ENCODE results near the gene LIPA.

The LIPA gene

DNA sequence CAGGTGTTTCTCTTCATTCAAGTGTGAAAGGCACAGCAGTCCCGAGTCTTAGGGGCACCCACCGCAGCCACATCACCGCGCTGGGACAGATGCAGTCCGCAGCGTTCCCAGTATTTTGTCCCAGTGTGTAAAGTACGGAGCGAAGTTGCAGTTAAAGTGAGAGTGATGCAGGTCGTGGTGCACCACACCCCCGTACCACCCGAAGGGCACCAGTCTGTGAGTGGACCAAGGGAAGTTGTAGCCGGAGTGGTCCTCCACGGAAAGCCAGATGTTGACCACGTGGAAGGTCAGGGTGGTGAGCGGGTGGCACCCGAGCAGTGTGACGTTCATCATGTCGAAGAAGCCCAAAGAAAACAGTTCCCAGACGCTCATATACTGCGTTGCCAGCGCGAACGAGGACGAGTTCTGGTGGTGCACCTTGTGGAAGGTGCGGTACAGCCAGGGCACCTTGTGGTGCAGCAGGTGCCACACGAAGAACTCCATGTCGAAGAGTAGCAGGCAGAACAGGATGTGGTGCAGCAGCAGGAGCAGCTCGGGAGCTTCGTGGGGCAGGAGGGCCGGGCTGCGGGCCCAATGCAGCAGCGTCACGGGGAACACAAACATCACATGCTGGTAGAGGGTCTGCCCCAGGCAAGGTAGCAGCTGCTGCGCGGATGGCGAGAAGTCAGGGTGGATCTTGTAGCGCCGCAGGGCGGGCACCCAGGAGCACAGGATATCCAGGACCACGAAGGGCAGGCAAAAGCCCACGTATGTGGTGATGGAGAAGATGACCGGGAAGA lies 45.0 kb downstream of the LIPA start:
- Histone ChIP-seq H3K27me3 (ENCODE audit: control insufficient read depth in 1 of 2, insufficient read depth in 1 of 2, low read length in 2 of 2) (peaks cover 4 to 57% of the 10 kb centered on the region in 2 experiments), H3K27ac (ENCODE audit: low read length, poor library complexity, severe bottlenecking) (no peak overlapping the region), H3K4me3 (ENCODE audit: insufficient read depth in 1 of 2, low read depth in 1 of 2, low read length in 2 of 2) (peak overlapping the region; percentile 42 to 80), H4K8ac (ENCODE audit: low read length) (peak overlapping the region; percentile 13), H2AK5ac (ENCODE audit: low read length, severe bottlenecking) (no peak overlapping the region), H3K18ac (ENCODE audit: low read depth in 1 of 2, low read length in 2 of 2) (peak overlapping the region in 1 of 2 experiments; percentile 18), H3K23ac (ENCODE audit: low read length in 2 of 2) (peak overlapping the region in 1 of 2 experiments; percentile 48), H3K4me1 (ENCODE audit: control insufficient read depth, insufficient read depth, low read depth, low read length) (peaks cover 16% of the 10 kb centered on the region), H3K4ac (ENCODE audit: low read depth in 1 of 2, low read length in 2 of 2) (no peak overlapping the region), H4K91ac (ENCODE audit: low read length) (peak overlapping the region; percentile 11), H2BK120ac (ENCODE audit: low read depth, low read length) (no peak overlapping the region), H3K14ac (ENCODE audit: low read length in 2 of 2) (peak overlapping the region in 1 of 2 experiments; percentile 13), H3K4me2 (ENCODE audit: low read length, poor library complexity, severe bottlenecking) (peak overlapping the region; percentile 96), H2AFZ (ENCODE audit: low read depth, low read length) (peak overlapping the region; percentile 72), H3K36me3 (ENCODE audit: control insufficient read depth in 1 of 2, insufficient read depth in 2 of 2, low read depth in 1 of 2, low read length in 2 of 2) (no peaks in the 10 kb centered on the region), H3K9me3 (ENCODE audit: control insufficient read depth, low read length) (no peaks in the 10 kb centered on the region), H3K9ac (ENCODE audit: low read length) (peak overlapping the region; percentile 87), H2BK5ac (ENCODE audit: low read depth, low read length, poor library complexity, severe bottlenecking) (no peak overlapping the region), H3K79me1 (replicated peaks; ENCODE audit: low read length, poor library complexity, severe bottlenecking) (no peaks in the 10 kb centered on the region), H2BK12ac (ENCODE audit: low read length in 2 of 2) (peak overlapping the region in 1 of 2 experiments; percentile 45), H2BK15ac (ENCODE audit: low read depth, poor library complexity, severe bottlenecking) (no peak overlapping the region)
- no peak for DNase-seq
- WGBS, result 13% methylated on average over 42 of the region's 42 CpGs

- peaks cover 16% of the 10 kb centered on the region for H3K4me1 ChIP-seq (ENCODE audit: control insufficient read depth, insufficient read depth, low read depth, low read length)
- H4K8ac ChIP-seq (ENCODE audit: low read length), result no peak overlapping the region
- H2BK12ac ChIP-seq (ENCODE audit: low read length in 2 of 2), result no peak overlapping the region
- no peak overlapping the region for H2BK120ac ChIP-seq (ENCODE audit: low read depth, low read length)
- DNase-seq, result no peak
- H3K9me3 ChIP-seq (ENCODE audit: control insufficient read depth, low read length), result no peaks in the 10 kb centered on the region
- 85% methylated on average over 6 of the region's 6 CpGs for WGBS
- H2AFZ ChIP-seq (ENCODE audit: low read depth, low read length), result no peak overlapping the region
- no peak overlapping the region for H3K27ac ChIP-seq (ENCODE audit: low read length, poor library complexity, severe bottlenecking)
- H3K23ac ChIP-seq (ENCODE audit: low read length in 2 of 2), result no peak overlapping the region
- H3K4me3 ChIP-seq (ENCODE audit: insufficient read depth in 1 of 2, low read depth in 1 of 2, low read length in 2 of 2), result no peak overlapping the region
- no peak overlapping the region for H2BK15ac ChIP-seq (ENCODE audit: low read depth, poor library complexity, severe bottlenecking)
- H3K14ac ChIP-seq (ENCODE audit: low read length in 2 of 2), result no peak overlapping the region
- no peak overlapping the region for H4K91ac ChIP-seq (ENCODE audit: low read length)
- H3K36me3 ChIP-seq (ENCODE audit: control insufficient read depth in 1 of 2, insufficient read depth in 2 of 2, low read depth in 1 of 2, low read length in 2 of 2), result no peaks in the 10 kb centered on the region
- H3K27me3 ChIP-seq (ENCODE audit: control insufficient read depth in 1 of 2, insufficient read depth in 1 of 2, low read length in 2 of 2), result peaks cover 4 to 52% of the 10 kb centered on the region in 2 experiments
- H3K4me2 ChIP-seq (ENCODE audit: low read length, poor library complexity, severe bottlenecking), result no peak overlapping the region
- no peak overlapping the region for H3K9ac ChIP-seq (ENCODE audit: low read length)
- H2BK5ac ChIP-seq (ENCODE audit: low read depth, low read length, poor library complexity, severe bottlenecking), result no peak overlapping the region
- no peak overlapping the region for H3K18ac ChIP-seq (ENCODE audit: low read depth in 1 of 2, low read length in 2 of 2)
- no peak overlapping the region for H2AK5ac ChIP-seq (ENCODE audit: low read length, severe bottlenecking)
- no peaks in the 10 kb centered on the region for H3K79me1 ChIP-seq (replicated peaks; ENCODE audit: low read length, poor library complexity, severe bottlenecking)
- no peak overlapping the region for H3K4ac ChIP-seq (ENCODE audit: low read depth in 1 of 2, low read length in 2 of 2)
Measured at GRCh38 chr10:89204621-89205185, 46.9 kb downstream of the LIPA start.

DNA sequence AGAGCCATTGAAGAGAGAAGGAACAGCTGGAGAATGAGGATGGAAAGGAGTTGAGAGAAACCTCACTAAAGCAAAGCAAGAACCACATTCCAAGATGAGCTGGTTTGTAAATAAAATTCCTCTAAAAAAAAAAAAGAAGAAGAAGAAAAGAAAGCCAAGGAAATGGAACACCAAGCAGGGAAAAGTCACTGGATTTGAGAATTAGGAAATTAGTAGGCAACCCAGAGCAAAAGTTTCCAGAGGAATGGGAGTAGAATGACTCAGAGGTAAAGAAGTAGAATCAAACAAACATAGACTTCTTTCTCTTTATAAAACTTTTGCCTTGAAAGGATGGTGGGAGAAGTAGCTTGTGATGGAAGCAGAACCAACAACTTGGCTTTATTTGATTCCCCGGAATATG lies 48.3 kb downstream of the LIPA start:
- H2AK5ac ChIP-seq (ENCODE audit: low read length, severe bottlenecking), result no peak overlapping the region
- H3K27ac ChIP-seq (ENCODE audit: low read length, poor library complexity, severe bottlenecking), result no peak overlapping the region
- whole genome bisulfite sequencing, result 96% methylated on average over 1 of the region's 1 CpG

GRCh38 chr10:89202033-89202425 lies 49.5 kb downstream of the LIPA start:
- Histone ChIP-seq H4K91ac (ENCODE audit: low read length) (no peak overlapping the region), H3K23ac (ENCODE audit: low read length in 2 of 2) (no peak overlapping the region), H3K9me3 (ENCODE audit: control insufficient read depth, low read length) (no peaks in the 10 kb centered on the region), H3K18ac (ENCODE audit: low read depth in 1 of 2, low read length in 2 of 2) (no peak overlapping the region), H4K8ac (ENCODE audit: low read length) (no peak overlapping the region), H2AFZ (ENCODE audit: low read depth, low read length) (no peak overlapping the region), H3K36me3 (ENCODE audit: control insufficient read depth in 1 of 2, insufficient read depth in 2 of 2, low read depth in 1 of 2, low read length in 2 of 2) (no peaks in the 10 kb centered on the region), H3K79me1 (replicated peaks; ENCODE audit: low read length, poor library complexity, severe bottlenecking) (no peaks in the 10 kb centered on the region), H3K14ac (ENCODE audit: low read length in 2 of 2) (no peak overlapping the region), H3K4me3 (ENCODE audit: insufficient read depth in 1 of 2, low read depth in 1 of 2, low read length in 2 of 2) (no peak overlapping the region), H3K9ac (ENCODE audit: low read length) (no peak overlapping the region), H2BK120ac (ENCODE audit: low read depth, low read length) (no peak overlapping the region), H3K4ac (ENCODE audit: low read depth in 1 of 2, low read length in 2 of 2) (no peak overlapping the region), H2BK15ac (ENCODE audit: low read depth, poor library complexity, severe bottlenecking) (no peak overlapping the region), H2BK5ac (ENCODE audit: low read depth, low read length, poor library complexity, severe bottlenecking) (no peak overlapping the region), H2BK12ac (ENCODE audit: low read length in 2 of 2) (no peak overlapping the region), H3K27me3 (ENCODE audit: control insufficient read depth in 1 of 2, insufficient read depth in 1 of 2, low read length in 2 of 2) (peaks cover 4 to 34% of the 10 kb centered on the region in 2 experiments), H3K27ac (ENCODE audit: low read length, poor library complexity, severe bottlenecking) (no peak overlapping the region), H3K4me2 (ENCODE audit: low read length, poor library complexity, severe bottlenecking) (no peak overlapping the region), H2AK5ac (ENCODE audit: low read length, severe bottlenecking) (no peak overlapping the region), H3K4me1 (ENCODE audit: control insufficient read depth, insufficient read depth, low read depth, low read length) (peaks cover 8% of the 10 kb centered on the region)
- no peak for DNase-seq
- 96% methylated on average over 2 of the region's 2 CpGs for WGBS

More for the DNA sequence above, 48.3 kb downstream of the LIPA start:
- Histone ChIP-seq H3K36me3 (ENCODE audit: control insufficient read depth in 1 of 2, insufficient read depth in 2 of 2, low read depth in 1 of 2, low read length in 2 of 2) (no peaks in the 10 kb centered on the region), H3K79me1 (replicated peaks; ENCODE audit: low read length, poor library complexity, severe bottlenecking) (no peaks in the 10 kb centered on the region), H3K18ac (ENCODE audit: low read depth in 1 of 2, low read length in 2 of 2) (no peak overlapping the region), H2AFZ (ENCODE audit: low read depth, low read length) (no peak overlapping the region), H3K27me3 (ENCODE audit: control insufficient read depth in 1 of 2, insufficient read depth in 1 of 2, low read length in 2 of 2) (peaks cover 4 to 40% of the 10 kb centered on the region in 2 experiments), H3K4me1 (ENCODE audit: control insufficient read depth, insufficient read depth, low read depth, low read length) (peaks cover 15% of the 10 kb centered on the region), H4K91ac (ENCODE audit: low read length) (no peak overlapping the region), H3K9me3 (ENCODE audit: control insufficient read depth, low read length) (no peaks in the 10 kb centered on the region), H2BK12ac (ENCODE audit: low read length in 2 of 2) (no peak overlapping the region), H3K23ac (ENCODE audit: low read length in 2 of 2) (no peak overlapping the region), H4K8ac (ENCODE audit: low read length) (no peak overlapping the region), H3K4me2 (ENCODE audit: low read length, poor library complexity, severe bottlenecking) (no peak overlapping the region), H3K4ac (ENCODE audit: low read depth in 1 of 2, low read length in 2 of 2) (no peak overlapping the region), H2BK120ac (ENCODE audit: low read depth, low read length) (no peak overlapping the region), H2BK5ac (ENCODE audit: low read depth, low read length, poor library complexity, severe bottlenecking) (no peak overlapping the region), H2BK15ac (ENCODE audit: low read depth, poor library complexity, severe bottlenecking) (no peak overlapping the region), H3K9ac (ENCODE audit: low read length) (no peak overlapping the region), H3K14ac (ENCODE audit: low read length in 2 of 2) (no peak overlapping the region), H3K4me3 (ENCODE audit: insufficient read depth in 1 of 2, low read depth in 1 of 2, low read length in 2 of 2) (no peak overlapping the region)
- DNase-seq, result peak; percentile 21
